ENCODE measurements around the gene ZBTB7C. TPM values are rescaled to one million over a fixed set of nuclear protein-coding genes. Genes with fewer than 3 reads are reported as not detected.

ZBTB7C gene
- total RNA-seq, 1 experiment from 2014 or later = 0.33 TPM

- no peak overlapping the region for H3K18ac ChIP-seq (ENCODE audit: insufficient read length, low read depth, low read length)
- no peaks in the 10 kb centered on the region for H3K27me3 ChIP-seq (ENCODE audit: insufficient read depth, low read length)
- no peak overlapping the region for H3K27ac ChIP-seq (ENCODE audit: insufficient read length, low read depth, low read length)
- peaks cover 6 to 9% of the 10 kb centered on the region in 2 experiments for H3K9me3 Mint-ChIP-seq
- H2AFZ ChIP-seq (ENCODE audit: low read length) = no peak overlapping the region
- H2AK5ac ChIP-seq (ENCODE audit: insufficient read length, low read length) = no peak overlapping the region
- no peak overlapping the region for H2BK20ac ChIP-seq (ENCODE audit: low read depth, low read length, poor library complexity, severe bottlenecking)
- no peak overlapping the region for H2BK5ac ChIP-seq (ENCODE audit: insufficient read length, low read length)
- DNase-seq = no peak
- H2BK120ac ChIP-seq (ENCODE audit: low read depth, low read length, poor library complexity, severe bottlenecking) = no peak overlapping the region
- H3K23me2 ChIP-seq (ENCODE audit: insufficient read length, low read depth, low read length, poor library complexity, severe bottlenecking) = no peaks in the 10 kb centered on the region
- no peak overlapping the region for H2BK15ac ChIP-seq (ENCODE audit: low read depth, low read length)
- no peak overlapping the region for H3T11ph ChIP-seq (ENCODE audit: low read length)
- H4K20me1 ChIP-seq (ENCODE audit: control insufficient read depth, insufficient read depth, insufficient read length) = no peaks in the 10 kb centered on the region
- no CpG with 5 or more reads among the region's 9 CpGs for WGBS (ENCODE audit: extremely low coverage, insufficient read length, low lambda C conversion rate)
- H3K23ac ChIP-seq (ENCODE audit: insufficient read length, low read depth, low read length) = no peak overlapping the region
- no peaks in the 10 kb centered on the region for H3K9me3 ChIP-seq (ENCODE audit: control insufficient read depth, low read depth, low read length)
- no peaks in the 10 kb centered on the region for H3K79me2 ChIP-seq (ENCODE audit: insufficient read depth, low read length)
- no peak overlapping the region for H4K8ac ChIP-seq (replicated peaks; ENCODE audit: insufficient read length, low read depth, low read length)
- peaks cover 21 to 26% of the 10 kb centered on the region in 2 experiments for H3K4me1 Mint-ChIP-seq
- no peak overlapping the region for H3K4ac ChIP-seq (ENCODE audit: low read depth, low read length)
- TF ChIP-seq, protein P1, sequence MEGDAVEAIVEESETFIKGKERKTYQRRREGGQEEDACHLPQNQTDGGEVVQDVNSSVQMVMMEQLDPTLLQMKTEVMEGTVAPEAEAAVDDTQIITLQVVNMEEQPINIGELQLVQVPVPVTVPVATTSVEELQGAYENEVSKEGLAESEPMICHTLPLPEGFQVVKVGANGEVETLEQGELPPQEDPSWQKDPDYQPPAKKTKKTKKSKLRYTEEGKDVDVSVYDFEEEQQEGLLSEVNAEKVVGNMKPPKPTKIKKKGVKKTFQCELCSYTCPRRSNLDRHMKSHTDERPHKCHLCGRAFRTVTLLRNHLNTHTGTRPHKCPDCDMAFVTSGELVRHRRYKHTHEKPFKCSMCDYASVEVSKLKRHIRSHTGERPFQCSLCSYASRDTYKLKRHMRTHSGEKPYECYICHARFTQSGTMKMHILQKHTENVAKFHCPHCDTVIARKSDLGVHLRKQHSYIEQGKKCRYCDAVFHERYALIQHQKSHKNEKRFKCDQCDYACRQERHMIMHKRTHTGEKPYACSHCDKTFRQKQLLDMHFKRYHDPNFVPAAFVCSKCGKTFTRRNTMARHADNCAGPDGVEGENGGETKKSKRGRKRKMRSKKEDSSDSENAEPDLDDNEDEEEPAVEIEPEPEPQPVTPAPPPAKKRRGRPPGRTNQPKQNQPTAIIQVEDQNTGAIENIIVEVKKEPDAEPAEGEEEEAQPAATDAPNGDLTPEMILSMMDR (conservative IDR thresholded peaks at IDR 0.05) = no peak
- H4K5ac ChIP-seq (ENCODE audit: insufficient read length, low read depth, low read length) = no peak overlapping the region
- H4K91ac ChIP-seq (ENCODE audit: insufficient read length, low read depth, low read length) = no peak overlapping the region
- H3K36me3 Mint-ChIP-seq (ENCODE audit: insufficient read depth in 1 of 3, low read depth in 3 of 3) = peaks cover 1 to 16% (median 5%) of the 10 kb centered on the region in 3 experiments; a peak in 5 of 7 replicates
- no peak overlapping the region for H3K9ac ChIP-seq (ENCODE audit: extremely low read depth, insufficient read length, low read length)
- no peak overlapping the region for H3K56ac ChIP-seq (ENCODE audit: insufficient read length, low read depth, low read length)
- no peak overlapping the region for H3K4me2 ChIP-seq (ENCODE audit: insufficient read depth, insufficient read length, low read length)
- no peaks in the 10 kb centered on the region; the same call in 1 of the 2 replicates for H3K4me1 ChIP-seq (ENCODE audit: insufficient read depth, low read length)
- no peak overlapping the region; the same call in 1 of the 2 replicates for H3K14ac ChIP-seq (ENCODE audit: insufficient read depth, low read length)
- H3K27ac Mint-ChIP-seq = peak overlapping the region in 1 of 3 experiments; percentile 8; a peak in 1 of 7 replicates
- no peak overlapping the region for H3K4me3 Mint-ChIP-seq
- no peaks in the 10 kb centered on the region for H3K79me1 ChIP-seq (ENCODE audit: insufficient read depth, low read depth, low read length, poor library complexity, severe bottlenecking)
- H2BK12ac ChIP-seq (ENCODE audit: insufficient read length, low read depth, low read length) = no peak overlapping the region
- peaks cover 5% of the 10 kb centered on the region for H3K27me3 Mint-ChIP-seq (ENCODE audit: low read depth)
These were observed 48.7 kb downstream of the ZBTB7C start for GRCh38 chr18:48360376-48361021.

Measured in H9 (cell line).